Lower leg skin (tissue), 4 donors: Measurements from ENCODE around the gene C2orf68. TPM values are rescaled to one million over a fixed set of nuclear protein-coding genes. Genes with fewer than 3 reads are reported as not detected.

Experiments used
- DNase-seq, 2 donors: peaks; one replicate each; pipeline ENCODE4 v3.0.0-alpha.2; 2019; ENCODE audit warnings: low spot score in 2 of 2
- H3K4me3 ChIP-seq: fragments of 200-600 bp; sonication (generic); 2 replicates; pipeline ENCODE4 v1.5.1; 2017; ENCODE audit warnings: mild to moderate bottlenecking, low read depth; ENCODE audit not compliant: poor library complexity, severe bottlenecking
- CTCF ChIP-seq, 3 donors: fragments of 450-650 bp; IDR thresholded peaks; one replicate each; pipeline ENCODE4 v1.5.1; 2016; ENCODE audit warnings: antibody characterized with exemption in 3 of 3, mild to moderate bottlenecking in 3 of 3, moderate library complexity in 2 of 3
- POLR2A ChIP-seq, 2 donors: fragments of 450-650 bp; IDR thresholded peaks; one replicate each; pipeline ENCODE4 v1.6.1; 2016 to 2017; ENCODE audit warnings: antibody characterized with exemption in 2 of 2, mild to moderate bottlenecking in 1 of 2, moderate library complexity in 1 of 2
- WGBS, 2 donors: methylation state at CpG; one replicate each; pipeline ENCODE4 v1.1.5; 2018; 5-methylcytosine and 5-hydroxymethylcytosine counted together
- intact Hi-C: fragments of 100-400 bp; cut with DNase I; formaldehyde crosslinking; loops from one replicate; pipeline ENCODE4 v1.15.0; 2023; ENCODE audit warnings: low total_unique reads
- total RNA-seq, 4 donors: library from RNA; depleted of rRNA; stranded (reverse); fragments of >200 nt; gene quantifications; one replicate each; pipeline ENCODE4 v1.1.0, GENCODE V29; 2016

C2orf68 gene
- total RNA-seq, 4 donors from 2014 or later = 15.1 to 41.1 (median 19.0) TPM

DNA sequence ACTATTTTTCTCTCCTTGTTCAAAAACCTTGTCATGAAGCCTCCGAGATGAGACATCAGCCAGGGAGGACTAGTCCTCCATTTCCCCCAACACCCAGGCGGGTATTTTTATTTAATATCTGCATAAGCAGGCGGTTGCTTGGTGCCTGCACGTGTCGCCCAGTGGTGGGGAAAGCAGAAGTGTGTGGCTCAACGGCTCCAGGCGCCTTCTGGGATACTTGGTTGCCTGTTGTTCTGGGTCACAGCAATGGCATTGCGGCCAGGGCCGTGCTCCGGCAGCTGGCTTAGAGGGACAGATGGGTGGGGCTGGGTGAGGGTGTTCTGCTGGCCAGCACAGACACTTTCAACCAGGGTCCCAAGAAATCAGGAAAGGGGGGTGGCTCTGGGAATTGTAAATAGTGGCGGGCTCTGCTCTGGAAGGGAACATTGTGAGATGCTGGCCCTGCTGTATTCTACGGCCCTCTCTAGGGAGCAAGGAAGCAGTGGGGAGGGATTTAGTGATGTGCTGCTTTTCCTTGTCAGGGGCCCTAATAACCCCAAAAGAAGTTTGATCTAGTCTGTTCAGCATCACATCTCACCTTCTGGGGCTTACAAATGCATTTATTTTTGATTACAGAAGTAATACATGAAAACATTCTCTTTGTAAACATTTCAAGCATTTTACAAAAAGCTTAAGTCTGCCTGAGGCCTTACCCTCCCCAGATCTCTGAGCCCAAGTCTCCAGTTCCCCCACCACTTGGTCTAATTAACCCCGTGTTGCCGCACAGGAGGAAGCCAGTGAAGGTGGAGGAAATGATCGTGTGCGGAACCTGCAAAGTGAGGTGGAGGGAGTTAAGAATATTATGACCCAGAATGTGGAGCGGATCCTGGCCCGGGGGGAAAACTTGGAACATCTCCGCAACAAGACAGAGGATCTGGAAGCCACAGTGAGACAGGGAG lies 33.4 kb downstream of the C2orf68 start:
- no peak overlapping the region for H3K4me3 ChIP-seq
- intact Hi-C loops = no loop called here
- WGBS, 2 donors = 20 to 26% methylated on average over 19 of the region's 19 CpGs
- DNase-seq = peak; percentile 50 to 91
- no peak for TF ChIP-seq CTCF (IDR thresholded peaks at IDR 0.05)
- TF ChIP-seq POLR2A (IDR thresholded peaks at IDR 0.05) = no peak

- intact Hi-C loops = no loop called here
- DNase-seq = peak; percentile 77 to 93
- TF ChIP-seq POLR2A (IDR thresholded peaks at IDR 0.05) (no peak), CTCF (IDR thresholded peaks at IDR 0.05) (no peak)
- 24 to 25% methylated on average over 19 of the region's 19 CpGs for WGBS, 2 donors
- peak within 1 kb of the TSS; percentile 24 for H3K4me3 ChIP-seq
Observed at GRCh38 chr2:85577386-85578242, 34.3 kb downstream of the C2orf68 start, which contains the start of gene VAMP8. TSS of gene VAMP8 (plus strand) at chr2:85577586. CDS start at chr2:85577647, 61 bp downstream.

DNA sequence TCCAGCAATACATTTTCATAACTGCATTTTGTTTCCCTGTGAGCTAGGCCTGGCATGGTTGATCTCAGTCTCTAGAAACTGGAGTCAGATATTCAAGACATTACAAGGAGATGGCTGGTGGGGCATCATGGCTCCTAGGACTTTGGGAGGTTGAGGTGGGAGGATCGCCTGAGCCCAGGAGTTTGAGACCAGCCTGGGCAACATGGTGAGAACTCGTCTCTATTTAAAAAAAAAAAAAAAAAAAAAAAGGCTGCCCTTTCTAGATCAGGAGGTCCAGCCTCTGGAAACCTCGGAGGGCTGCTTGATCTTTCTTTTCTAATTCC lies 34.8 kb downstream of the C2orf68 start:
- WGBS, 2 donors = 44 to 49% methylated on average over 3 of the region's 3 CpGs
- no peak for DNase-seq
- TF ChIP-seq POLR2A (IDR thresholded peaks at IDR 0.05) = no peak
- H3K4me3 ChIP-seq = no peak overlapping the region
- intact Hi-C loops = no loop called here

- 93 to 94% methylated on average over 8 of the region's 8 CpGs for WGBS, 2 donors
Observed at GRCh38 chr2:85575739-85576138, 36.1 kb downstream of the C2orf68 start.

GRCh38 chr2:85566265-85566664 lies 45.6 kb downstream of the C2orf68 start:
- TF ChIP-seq POLR2A (IDR thresholded peaks at IDR 0.05) = no peak
- H3K4me3 ChIP-seq = no peak overlapping the region
- DNase-seq = no peak
- WGBS, 2 donors = 84 to 86% methylated on average over 4 of the region's 4 CpGs
- intact Hi-C loops = no loop called here

More at GRCh38 chr2:85575739-85576138, 36.1 kb downstream of the C2orf68 start:
- TF ChIP-seq CTCF (IDR thresholded peaks at IDR 0.05) = no peak
- no peak for TF ChIP-seq POLR2A (IDR thresholded peaks at IDR 0.05)
- no peak overlapping the region for H3K4me3 ChIP-seq
- intact Hi-C loops = no loop called here
- no peak for DNase-seq

GRCh38 chr2:85564144-85564563 lies 47.7 kb downstream of the C2orf68 start:
- no peak for DNase-seq
- intact Hi-C loops = no loop called here
- no peak for TF ChIP-seq POLR2A (IDR thresholded peaks at IDR 0.05)
- no peak for TF ChIP-seq CTCF (IDR thresholded peaks at IDR 0.05)
- 90 to 91% methylated on average over 5 of the region's 5 CpGs for WGBS, 2 donors
- H3K4me3 ChIP-seq = no peak overlapping the region
